Stimulated activated naive CD4-positive, alpha-beta T cell treated with Interleukin-2 at 50 U/mL for 16 hours (primary cell): Measurements from ENCODE around the gene MAGI2.

Experiments
- DNase-seq: peaks from one replicate; lab custom pipeline; 2025; lab: John Stamatoyannopoulos, UW

MAGI2 gene

DNA sequence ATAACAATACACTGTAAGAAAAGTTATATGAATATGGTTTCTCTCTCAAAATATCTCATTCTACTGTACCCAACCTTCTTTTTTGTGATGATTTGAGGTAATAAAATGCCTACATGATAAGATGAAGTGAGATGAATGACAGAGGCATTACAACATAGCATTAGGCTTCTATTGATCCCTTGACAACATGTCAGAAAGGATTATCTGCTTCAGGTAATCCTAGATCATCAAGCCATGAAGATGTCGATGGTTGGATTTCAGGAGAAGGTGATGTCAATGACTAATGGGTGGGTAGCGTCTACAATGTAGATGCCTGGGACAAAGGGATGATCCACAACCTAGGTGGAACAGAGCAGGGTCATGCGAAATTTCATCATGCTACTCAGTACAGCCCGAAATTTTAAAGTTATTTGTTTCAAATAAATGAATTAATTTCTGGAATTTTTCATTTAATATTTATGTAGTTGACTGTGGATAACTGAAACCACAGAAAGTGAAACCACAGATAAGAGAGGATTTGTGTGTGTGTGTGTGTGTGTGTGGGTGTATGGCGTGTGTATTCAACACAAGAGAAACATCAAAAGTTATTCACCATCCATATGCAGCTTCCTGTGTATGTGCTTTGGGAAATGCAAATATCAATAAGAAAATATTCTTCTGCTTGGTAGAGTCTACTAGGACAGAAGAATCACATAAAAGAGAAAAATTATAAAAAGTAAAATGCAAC, 77.0 kb downstream of the MAGI2 start:
- no peak for DNase-seq

DNA sequence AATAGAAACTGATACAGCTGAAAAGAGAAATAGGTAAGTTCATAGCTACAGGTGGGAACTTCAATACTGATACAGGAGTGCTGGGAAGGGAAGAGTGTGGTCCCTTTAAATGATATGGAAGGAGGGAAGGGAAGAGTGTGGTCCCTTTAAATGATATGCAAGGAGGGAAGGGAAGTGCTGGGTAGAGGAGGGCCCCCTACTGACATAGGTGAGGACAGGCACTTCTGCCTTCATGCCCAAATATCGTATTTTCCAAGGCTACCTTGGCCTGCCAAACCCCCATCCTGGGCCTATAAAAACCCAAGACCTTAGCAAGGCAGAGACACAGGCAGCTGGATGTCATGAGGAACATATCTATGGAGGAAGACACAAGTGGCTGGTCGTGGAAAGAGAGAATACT, 92.3 kb downstream of the MAGI2 start:
- no peak for DNase-seq

DNA sequence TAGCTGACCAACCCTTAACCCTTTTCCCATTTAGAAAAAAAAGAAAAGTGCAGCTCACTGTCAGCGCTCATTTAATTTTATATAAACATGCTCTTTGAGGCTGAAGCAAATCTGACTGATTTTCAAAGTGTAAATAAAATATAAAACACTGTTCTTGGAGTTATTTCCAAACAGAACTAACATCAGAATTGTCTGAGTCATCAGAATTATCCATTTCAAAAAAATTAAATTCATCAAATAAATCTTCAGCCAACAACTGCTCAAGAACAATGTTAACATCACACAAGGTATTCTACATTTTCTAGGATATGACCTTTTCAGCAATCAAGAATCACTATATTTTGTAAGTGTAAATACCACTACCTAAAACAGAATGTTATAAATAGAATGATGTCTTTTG, 93.6 kb downstream of the MAGI2 start:
- DNase-seq, result no peak

DNA sequence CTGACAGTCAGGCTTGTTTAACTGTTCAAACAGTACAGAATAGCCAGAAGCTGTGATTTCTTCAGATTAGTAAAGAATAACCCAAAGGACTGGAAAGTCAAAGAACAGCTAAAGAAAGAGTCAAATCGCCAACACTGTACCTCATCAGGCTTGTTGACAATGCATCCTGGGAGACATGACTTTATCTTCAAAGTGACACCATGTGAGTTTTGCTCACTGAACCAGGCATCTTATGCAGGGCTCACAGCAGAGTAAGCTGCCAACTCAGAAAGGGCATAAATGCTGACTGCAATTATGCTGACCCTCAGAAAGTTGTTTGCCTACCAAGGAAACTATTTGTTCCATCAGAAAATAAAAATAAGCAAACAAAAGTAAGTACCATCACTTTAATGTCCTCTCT, 96.4 kb downstream of the MAGI2 start:
- no peak for DNase-seq

DNA sequence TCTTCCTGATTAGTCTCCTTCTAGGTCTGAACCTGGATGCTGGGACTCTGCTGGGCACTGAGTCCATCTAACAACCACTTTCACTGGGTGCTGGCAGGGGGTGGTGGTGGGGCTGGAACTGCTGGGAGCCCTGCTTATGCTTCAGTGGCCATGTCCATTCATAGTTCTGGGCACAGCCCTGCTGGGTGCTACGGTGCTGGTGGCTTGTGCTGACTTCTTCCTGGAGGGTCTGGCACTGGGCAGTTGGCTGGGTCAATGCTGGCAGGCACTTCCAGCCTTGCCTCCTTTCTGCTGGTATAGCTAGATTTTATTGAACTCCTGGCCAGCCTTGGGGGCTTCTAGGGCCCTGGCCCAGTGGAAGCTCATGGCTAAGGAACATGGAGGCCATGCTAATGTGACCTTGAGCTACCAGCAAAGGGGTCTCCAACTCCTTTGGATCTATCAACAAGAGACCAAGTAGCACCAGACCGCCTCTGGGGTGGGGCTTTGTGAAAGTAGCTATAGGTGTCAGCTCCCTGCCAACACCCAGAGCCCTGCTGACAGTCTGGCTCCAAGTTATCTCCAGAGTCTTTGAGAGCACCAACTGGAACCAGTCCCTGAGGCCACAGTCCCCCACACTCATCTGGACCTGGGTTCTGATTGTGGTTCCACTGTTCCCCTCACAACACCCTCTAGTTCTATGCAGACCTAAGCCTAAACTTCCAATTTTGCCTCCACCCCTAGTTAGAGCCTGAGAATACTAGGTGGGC, 99.6 kb downstream of the MAGI2 start:
- no peak for DNase-seq

DNA sequence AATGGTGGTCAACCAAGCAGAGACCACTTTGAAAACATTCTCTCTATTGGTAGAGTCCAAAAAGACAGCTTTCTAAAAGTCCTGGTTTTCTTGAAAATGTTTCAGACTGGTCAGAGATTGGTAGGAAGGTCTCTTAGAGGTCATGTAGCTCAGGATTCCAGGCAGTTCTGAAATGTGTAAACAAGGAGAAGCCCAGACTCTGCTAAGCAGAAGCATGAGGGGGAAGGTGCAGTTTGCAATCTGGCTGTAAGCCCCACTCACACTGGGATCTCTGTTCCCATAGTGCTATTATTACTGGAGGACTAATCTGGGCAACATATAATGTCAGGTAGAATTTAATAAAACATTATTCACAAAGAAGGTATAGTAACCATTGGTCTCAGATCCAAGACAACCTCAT, 101.1 kb downstream of the MAGI2 start:
- DNase-seq, result no peak

DNA sequence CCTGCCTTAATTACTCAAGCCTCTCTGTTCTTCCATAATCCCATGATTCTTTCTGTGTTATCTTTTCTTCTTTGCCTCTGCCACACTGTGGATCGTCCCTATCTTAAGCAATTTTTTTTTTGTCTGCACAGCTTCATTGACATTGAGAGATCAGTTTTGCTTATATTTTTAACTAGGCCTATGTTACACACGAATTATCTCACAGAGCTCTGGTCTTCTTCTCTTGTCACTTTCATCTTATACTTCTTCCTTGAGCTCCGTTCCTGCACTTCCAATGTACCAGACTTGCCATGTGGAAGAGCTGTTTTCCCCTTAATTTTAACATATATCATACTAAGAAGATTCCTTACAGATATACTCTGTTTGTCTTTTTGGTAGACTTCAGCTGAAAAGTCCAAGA, 106.1 kb downstream of the MAGI2 start:
- DNase-seq, result no peak

DNA sequence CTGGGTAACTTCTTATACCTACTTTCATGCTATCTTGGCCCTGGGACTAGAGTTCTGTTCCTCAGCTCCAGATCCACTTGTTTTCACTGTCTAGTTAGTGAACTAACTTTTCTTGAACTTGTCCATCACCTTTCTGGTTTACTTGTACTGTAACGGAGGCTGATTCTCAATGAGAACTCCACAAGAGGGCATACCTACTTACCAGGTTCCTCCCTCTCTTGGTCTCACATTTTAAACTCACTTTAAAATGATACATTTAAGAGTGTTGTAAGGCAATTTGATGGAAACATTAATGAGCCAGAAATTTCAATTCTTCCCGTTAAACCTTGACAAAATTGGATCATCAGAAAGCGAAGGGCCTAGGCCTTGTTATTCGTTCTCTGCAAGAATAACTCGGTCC, 111.6 kb downstream of the MAGI2 start:
- no peak for DNase-seq

DNA sequence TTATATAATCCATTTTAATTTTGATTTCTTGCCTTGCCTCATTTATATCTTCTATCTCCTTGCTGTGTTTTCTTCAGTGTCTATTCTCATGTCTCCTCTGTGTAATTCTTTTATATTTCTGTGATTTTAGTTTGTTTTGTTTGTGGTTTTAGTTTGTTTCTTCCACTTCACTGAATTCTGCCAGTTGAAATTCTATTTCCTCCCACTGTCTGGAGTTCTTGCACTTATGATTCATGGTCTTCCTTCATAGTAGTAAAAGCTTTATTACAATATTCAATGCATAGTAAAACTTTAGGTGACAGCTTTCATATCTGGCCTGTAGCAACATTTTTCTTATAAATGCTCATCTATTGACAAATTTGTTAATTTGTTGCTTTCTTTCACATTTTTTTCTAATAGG, 113.3 kb downstream of the MAGI2 start:
- DNase-seq, result no peak

DNA sequence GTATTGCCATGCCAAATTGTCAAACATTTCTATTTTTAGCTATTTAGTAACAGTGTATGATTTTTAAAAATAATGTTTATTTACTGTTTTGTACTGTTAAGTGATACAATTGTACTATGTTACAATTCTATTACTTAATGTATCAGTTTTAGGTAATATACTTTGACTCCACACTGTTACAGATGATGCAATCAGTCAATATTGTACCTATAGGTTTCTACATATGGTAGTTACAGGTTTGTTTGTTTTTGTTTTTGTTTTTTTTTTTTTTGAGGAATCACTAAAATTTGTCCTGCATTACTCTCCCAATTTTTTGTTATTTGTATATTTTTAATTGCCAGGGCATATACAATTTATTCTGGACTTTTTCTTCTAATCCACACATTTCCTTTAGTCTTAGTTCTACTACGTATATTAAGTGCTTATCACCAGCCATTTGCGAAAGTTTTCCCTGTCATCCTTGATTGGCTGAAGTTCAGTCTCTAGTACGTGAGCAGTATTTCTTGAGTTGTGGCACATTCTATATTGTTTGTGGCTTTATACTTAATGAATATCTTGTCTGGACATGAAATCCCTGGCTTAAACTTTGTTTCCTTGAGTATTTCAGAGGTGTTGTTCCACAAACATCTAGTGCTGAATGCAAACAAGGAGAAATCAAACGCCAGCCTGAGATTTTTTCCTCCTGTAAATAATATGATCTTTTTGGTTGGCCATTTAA, 114.1 kb downstream of the MAGI2 start:
- no peak for DNase-seq

DNA sequence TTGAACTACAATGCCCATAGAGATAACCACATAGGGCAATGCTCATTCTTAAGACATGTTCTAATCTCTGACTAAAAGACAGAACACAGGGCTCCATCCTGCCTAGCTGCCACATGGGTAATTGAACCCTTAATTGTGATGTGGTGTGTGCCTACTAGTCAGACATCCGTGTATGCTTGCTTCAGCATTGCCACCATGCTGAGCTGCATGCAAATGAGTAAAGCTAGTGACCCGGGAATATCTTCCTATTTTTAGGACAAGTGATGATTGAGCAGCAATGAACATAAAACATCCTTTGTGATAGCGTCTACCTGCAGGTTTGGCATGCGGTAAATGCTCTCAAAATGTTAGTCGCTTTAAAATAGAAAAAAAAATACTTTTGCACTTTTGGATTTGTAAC, 115.8 kb downstream of the MAGI2 start:
- no peak for DNase-seq

DNA sequence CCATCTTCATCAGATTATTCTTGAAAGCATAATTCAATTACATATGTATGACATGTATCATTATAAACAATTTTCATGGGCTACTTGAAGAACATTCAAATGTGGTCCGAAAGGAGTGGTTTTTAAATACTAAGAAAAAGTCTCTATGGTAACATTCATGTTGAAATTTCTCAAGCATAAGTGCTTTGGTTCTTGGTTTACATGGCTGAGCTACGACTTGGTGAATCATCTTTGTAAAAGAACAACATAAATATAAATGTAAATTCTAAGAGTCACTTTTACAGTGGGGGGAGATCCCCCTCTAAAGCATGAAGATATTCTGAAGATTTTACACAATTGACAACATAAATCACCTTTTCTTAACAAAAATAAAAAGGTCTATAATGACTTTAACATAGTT, 118.6 kb downstream of the MAGI2 start:
- no peak for DNase-seq

DNA sequence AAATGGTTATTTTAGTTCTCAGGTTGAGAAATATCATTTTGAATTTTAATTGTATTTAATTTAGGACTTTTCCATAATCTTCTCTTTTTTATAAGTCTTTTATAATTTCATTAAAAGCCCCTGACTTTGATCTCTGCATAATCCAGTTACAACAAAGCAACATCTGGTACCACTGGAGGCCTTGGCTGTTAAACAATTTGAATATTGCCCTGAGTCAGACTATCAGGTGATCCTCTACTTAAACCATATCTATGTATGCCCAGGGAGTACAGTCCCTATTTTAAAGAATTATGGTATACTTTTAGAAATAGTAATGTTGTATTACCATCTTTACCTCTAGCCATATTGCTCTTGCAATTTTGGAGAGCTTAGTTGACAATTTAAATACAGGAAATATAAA, 119.1 kb downstream of the MAGI2 start:
- no peak for DNase-seq

DNA sequence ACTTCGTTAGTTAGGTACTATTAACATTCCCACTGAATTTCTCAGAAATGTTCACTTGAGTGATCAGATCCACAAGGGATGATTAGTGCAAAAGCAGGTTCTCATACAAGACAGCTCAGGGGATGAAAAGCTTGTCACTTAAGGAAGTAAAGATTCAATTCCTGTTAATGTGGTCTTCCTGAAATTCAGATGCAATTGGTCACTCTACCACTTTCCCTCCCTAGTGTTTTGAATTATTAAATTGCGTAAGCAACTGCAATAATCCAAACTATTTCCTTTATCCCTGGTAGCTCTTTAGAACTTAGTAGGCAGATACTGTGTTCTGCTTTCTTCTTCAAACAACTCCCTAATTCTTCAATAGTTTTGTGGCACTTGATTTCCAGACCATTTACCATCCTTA, 121.4 kb downstream of the MAGI2 start:
- no peak for DNase-seq

DNA sequence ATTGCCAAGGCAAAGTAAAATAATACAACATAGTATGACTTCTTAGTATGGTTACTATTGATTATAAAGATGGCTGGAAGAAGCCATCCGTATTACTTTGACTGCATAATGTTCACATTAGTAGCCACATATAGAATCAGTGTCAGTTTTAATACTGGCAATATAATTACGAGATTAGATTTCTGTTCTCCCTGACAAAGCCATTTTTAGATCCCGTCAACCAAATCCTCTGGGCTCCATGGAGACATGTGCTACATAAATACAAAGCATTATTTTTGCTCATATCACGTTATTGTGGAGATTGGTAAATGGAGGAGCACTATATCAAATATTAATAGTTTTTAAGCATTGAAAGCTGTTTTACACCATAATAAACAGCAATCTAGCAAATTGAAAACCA, 124.0 kb downstream of the MAGI2 start:
- no peak for DNase-seq

DNA sequence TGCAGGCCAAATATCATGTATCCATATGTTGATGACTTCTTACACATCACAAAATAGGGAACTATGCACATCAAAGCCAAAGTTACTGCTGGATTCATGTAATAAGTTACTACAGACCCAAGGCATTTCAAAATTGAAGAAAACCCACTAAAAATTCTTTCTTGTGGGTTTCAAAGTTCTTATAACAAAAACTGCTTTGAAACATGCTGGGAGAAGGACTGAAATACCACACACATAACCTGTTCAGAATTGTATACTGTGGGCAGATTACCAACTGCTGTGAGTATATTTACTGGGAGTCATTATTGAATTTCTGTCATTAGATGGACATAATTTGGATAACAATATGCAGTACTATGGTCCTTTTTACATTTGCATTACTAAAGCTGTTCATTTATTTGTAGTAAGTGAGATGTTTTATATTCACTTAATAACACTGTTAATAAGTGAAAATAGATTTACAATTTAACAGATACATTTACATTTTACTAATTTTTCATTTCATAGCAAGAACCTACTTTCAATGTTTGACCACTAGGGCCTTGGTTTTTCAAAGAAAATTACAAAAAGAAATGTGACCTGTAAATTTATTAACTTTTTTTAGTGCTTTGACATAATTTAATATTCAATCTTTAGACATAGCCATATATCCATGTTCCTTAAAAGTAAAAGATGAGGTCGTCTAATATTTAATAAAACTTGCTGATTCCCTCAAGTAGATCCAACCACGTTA, 132.6 kb downstream of the MAGI2 start:
- no peak for DNase-seq

DNA sequence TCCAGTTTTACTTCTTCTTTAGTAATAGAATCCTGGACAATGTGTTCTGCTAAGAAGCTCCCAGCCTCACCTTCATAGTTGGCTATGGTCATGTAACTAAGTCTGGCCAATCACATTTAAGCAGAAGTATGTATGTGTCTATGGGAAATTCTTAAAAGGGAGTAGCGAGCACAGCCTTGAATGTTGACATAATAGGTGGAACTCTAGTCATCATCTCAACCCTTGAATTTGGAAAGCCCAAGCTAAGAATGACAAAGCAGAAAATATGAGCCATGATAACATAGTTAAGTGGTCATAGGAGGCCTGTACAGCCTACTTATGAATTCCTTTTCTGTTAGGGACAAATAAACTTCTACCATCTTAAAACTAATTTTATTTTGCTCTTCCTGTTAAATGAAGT, 134.1 kb downstream of the MAGI2 start:
- DNase-seq, result no peak

DNA sequence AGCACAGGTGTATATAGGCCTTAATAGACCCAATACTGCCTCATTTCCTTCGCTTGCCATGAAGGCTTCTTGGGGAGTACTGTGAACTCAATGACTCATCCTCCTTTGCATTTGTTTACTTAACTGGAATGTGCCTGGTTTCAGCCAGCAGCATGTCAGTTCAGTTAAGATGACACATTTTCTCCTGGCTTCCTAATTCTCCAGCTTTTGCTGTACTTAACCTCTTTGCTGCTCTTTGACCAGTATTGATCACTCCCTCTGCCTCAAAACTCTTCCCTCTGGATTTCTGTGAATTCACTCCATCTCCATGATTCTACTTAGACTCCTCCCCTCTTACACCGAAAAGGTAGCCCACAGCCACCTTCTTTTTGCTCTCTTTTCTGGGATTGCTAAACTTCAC, 135.7 kb downstream of the MAGI2 start:
- no peak for DNase-seq

DNA sequence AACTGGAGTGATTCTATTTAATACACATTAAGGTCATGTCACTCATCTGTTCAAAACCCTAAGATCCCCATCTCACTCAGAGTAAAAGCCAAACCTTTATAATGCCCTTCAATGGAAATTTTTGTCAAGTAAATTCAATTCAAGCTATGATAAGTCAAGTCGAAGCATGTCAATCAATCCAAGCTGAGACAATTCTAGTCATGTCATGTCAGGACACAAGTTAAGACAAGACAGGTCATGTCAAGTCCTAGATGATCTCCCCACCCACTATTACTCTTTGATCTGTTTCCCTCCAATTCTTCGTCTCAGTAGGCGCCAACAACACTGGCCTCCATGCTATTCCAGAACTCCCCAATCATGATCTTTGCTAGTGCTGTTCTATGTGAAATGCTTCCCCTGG, 141.4 kb downstream of the MAGI2 start:
- no peak for DNase-seq

DNA sequence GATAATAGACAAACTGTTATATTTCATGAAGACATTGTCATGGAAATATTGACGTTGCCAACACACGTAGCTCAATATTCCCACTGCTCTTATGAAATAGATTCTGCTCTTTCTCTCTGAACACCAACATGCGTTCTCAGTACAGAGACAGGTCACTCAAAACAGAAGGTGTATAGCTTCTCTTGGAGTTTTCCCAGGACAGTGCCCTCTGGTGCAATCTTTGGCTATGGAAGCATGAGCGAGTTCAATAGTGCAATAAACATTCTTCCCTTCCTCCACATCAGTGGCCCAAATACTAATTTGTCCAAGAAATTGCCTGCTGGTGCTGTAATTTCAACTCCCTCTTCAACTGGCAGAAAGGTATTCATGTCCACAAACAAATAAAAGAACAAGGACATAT, 145.3 kb downstream of the MAGI2 start:
- no peak for DNase-seq

DNA sequence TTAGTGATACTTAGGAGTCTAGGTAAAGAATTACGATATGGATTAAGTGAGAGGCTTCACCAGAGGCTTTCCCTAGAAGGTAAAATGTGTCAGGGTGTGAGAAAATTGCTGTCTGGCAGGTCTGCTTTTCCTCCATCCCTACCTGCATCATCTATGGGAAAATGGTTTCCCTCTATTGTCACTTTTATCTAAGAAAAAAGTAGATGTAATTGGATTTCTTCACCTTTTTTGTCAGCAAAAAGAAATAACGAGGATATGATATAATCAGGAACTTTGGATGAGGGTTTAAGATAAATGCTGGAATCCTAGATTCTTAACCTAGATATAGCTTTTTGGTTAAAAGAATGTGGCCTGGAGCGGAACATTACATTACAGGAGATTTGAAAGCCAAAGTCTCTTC, 146.1 kb downstream of the MAGI2 start:
- no peak for DNase-seq

DNA sequence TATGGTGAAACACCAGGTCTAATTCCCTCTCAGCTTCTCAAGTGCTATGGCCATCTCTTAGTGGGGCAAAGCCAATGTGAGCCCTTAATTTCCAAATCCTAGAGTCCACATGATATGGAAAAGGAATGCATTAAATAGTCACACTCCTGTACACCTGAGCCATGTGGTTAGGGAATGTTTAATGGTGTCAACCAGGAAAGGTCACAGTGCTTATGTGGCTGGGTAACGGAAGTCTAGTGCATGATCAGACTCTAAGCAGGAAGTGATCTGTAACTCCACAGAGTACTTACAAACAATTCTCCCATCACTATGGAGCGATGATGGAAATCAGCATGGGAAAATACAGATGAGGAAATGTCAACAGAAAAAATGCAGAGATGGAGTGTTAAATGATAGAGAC, 148.8 kb downstream of the MAGI2 start:
- no peak for DNase-seq

DNA sequence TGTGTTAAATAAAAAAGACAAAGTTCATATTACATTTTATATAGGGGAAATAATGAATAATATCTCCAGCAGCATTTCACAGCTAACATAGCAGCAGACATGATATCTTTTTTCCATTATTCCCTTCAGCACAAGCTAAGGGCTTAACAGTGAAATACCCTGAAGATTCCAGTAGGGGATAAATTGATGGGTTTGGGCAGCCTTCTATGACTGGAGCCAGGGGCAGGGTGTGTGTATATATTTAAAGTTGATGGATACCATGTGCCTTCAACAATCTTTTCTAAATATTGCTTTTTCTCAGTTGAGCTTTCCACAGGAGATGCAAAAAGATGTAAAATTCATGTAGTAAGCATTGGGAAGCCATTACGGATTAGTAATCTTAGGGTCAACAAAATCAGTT, 151.2 kb downstream of the MAGI2 start:
- no peak for DNase-seq
